Bronchial epithelial cell (primary cell): ENCODE results near the gene TAGLN. TPM values are rescaled to one million over a fixed set of nuclear protein-coding genes. Genes with fewer than 3 reads are reported as not detected.

Experiments used
- DNase-seq: peaks from one replicate; pipeline ENCODE4 v3.0.0-alpha.2; 2010; ENCODE audit warnings: low read depth
- FAIRE-seq: peaks from 2 replicates; lab custom pipeline; 2011; peaks lifted over from hg19 to GRCh38; lab: Jason Lieb, UNC
- H3K27me3 ChIP-seq: 2 replicates; pipeline ENCODE4 v1.5.1; 2011; ENCODE audit warnings: low read length; ENCODE audit not compliant: control insufficient read depth, insufficient read depth
- H3K36me3 ChIP-seq: 2 replicates; pipeline ENCODE4 v1.5.1; 2011; ENCODE audit warnings: low read length; ENCODE audit not compliant: control insufficient read depth, insufficient read depth
- H3K4me3 ChIP-seq: 2 replicates; pipeline ENCODE4 v1.5.1; 2011; ENCODE audit warnings: mild to moderate bottlenecking, low read depth, low read length, control low read depth
- total RNA-seq: library from RNA; depleted of rRNA; stranded (reverse); fragments of >200 nt; gene quantifications from 2 replicates; pipeline ENCODE4 v1.2.1, GENCODE V29; 2014
- TF ChIP-seq, protein P1 (sequence below): IDR thresholded peaks from 2 replicates; pipeline ENCODE4 v1.5.1; 2011; ENCODE audit warnings: mild to moderate bottlenecking, moderate library complexity, low read length, control low read depth, inconsistent platforms; ENCODE audit not compliant: insufficient read depth, severe bottlenecking

The TAGLN gene
- total RNA-seq, 1 donor from 2014 or later = 12.4 TPM

DNA sequence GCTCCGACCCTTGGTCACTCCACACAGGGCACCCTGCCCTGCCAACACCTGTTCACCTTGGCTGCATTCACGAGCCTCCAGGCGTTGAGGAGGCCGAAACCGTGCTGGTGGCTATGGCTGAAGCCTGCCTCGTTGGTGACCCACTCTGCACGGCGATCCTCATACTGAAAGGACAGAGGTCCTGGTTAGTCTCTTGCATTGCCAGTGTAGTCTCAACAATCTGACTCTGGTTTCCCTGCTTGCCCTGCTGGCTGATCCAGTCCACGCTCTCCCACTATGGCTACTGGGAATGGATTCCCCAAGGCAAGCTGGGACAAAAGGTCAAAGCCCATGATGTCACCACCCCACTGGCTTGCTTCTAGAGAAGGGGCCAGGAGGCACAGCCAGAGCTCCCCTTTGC, 19.8 kb downstream of the TAGLN start:
- Histone ChIP-seq H3K4me3 (no peak overlapping the region), H3K27me3 (no peaks in the 10 kb centered on the region), H3K36me3 (peaks cover 41% of the 10 kb centered on the region)
- TF ChIP-seq, protein P1, sequence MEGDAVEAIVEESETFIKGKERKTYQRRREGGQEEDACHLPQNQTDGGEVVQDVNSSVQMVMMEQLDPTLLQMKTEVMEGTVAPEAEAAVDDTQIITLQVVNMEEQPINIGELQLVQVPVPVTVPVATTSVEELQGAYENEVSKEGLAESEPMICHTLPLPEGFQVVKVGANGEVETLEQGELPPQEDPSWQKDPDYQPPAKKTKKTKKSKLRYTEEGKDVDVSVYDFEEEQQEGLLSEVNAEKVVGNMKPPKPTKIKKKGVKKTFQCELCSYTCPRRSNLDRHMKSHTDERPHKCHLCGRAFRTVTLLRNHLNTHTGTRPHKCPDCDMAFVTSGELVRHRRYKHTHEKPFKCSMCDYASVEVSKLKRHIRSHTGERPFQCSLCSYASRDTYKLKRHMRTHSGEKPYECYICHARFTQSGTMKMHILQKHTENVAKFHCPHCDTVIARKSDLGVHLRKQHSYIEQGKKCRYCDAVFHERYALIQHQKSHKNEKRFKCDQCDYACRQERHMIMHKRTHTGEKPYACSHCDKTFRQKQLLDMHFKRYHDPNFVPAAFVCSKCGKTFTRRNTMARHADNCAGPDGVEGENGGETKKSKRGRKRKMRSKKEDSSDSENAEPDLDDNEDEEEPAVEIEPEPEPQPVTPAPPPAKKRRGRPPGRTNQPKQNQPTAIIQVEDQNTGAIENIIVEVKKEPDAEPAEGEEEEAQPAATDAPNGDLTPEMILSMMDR = no peak
- no peak for DNase-seq
- no peak for FAIRE-seq

DNA sequence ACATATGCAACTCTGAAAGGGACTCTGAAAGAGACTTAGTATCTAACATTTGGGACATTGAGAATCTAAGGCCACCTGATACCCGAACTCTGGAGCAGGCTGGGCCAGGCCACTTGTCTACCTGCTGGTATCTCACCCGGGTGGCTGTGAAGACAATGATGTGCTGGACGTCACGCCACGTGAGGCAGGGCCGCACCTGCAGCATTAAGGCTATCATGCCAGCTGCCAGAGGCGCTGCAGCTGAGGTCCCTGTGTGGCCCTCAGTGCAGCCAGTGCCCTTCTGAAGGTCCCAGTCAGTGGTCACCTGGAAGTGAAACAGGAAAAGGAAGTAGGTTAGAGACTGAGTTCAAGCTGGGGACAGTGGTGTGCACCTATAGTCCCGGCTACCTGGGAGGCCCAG, 20.3 kb downstream of the TAGLN start:
- Histone ChIP-seq H3K36me3 (peaks cover 44% of the 10 kb centered on the region), H3K27me3 (no peaks in the 10 kb centered on the region), H3K4me3 (no peak overlapping the region)
- TF ChIP-seq, protein P1 = no peak
- DNase-seq (no peak), FAIRE-seq (no peak)

DNA sequence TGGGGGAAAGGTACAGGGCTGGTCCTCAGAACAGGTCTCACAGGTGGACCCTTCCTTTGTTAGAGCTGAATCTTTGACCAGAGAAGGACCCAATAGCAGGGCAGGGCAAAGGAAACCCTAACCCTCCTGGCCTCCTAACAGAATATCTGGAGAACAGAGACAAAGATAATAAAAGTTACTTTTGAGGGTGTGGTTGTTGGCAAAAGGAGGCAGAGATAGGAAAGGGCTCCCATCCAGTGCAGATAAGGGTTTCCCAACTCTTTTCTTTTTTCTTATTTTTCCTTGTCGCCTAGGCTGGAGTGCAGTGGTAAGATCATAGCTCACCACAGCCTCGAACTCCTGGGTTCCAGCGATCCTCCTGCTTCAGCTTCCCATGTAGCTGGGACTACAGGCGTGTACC, 20.8 kb downstream of the TAGLN start:
- Histone ChIP-seq H3K27me3 (no peaks in the 10 kb centered on the region), H3K4me3 (no peak overlapping the region), H3K36me3 (peaks cover 45% of the 10 kb centered on the region)
- DNase-seq (no peak), FAIRE-seq (no peak)
- TF ChIP-seq, protein P1 = no peak

DNA sequence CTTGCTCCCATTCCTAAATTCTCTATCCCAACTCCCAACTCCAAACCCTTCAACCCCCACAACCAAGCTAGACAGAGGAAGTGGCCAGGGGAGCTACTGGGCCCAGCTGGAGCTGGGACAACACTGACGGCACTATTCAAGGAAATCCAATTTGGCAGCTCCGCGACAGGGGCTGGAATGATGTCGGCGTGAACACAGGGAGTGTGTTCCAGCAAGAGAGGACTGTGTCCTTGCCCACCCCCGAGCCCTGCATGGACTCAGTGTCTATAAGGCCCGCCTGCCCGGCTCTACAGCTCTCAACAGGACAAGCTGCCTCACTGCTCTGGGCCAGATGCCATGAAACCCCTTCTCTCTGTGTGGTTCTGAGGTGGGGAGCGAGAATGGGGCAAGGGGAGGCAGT, 21.4 kb downstream of the TAGLN start:
- peaks cover 45% of the 10 kb centered on the region for H3K36me3 ChIP-seq
- TF ChIP-seq, protein P1 = no peak
- H3K4me3 ChIP-seq = no peak overlapping the region
- no peaks in the 10 kb centered on the region for H3K27me3 ChIP-seq
- FAIRE-seq (no peak), DNase-seq (no peak)

DNA sequence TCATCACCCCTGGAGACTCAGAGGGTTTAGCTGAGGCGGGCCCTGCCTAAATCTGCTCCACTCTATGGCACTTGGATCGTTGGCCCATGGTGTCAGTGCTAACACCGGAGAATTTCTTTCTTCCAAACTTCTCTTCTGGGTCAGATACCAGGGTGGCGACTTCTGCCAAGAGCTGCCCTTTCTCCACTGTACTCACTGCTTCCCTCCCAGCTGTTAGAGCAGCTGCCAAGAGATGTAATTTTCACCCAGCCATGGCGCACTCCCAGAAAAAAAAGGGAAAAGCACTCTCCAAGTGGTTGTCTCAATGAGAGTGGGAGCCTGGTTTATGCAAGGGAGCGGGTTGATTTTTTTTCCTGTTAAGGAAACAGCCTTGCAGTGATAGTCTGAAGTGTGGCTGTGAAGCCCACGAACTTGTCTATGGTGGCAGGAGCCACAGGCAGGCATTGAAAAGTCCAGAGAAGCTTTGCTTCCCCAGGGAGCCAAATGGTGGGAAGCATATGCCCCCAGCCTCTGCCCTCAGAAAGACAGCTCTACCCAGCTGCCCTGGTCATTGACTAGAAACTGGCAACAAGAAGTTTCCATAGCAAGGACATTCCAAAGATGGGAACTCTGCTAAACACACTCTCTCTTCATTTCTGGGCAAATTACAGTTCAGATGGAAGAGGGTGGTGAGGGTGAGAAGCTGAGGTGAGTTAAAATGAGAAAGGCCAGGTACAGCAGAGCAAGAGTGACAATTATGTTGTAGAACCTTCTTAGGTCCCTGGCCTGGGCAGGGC, 22.0 kb downstream of the TAGLN start:
- DNase-seq = no peak

More for the DNA sequence above, 22.0 kb downstream of the TAGLN start:
- TF ChIP-seq, protein P1 = no peak
- H3K36me3 ChIP-seq = peaks cover 49% of the 10 kb centered on the region
- H3K27me3 ChIP-seq = no peaks in the 10 kb centered on the region
- peak; percentile 43 for FAIRE-seq
- H3K4me3 ChIP-seq = no peak overlapping the region
